OCI-LY7 (cell line): ENCODE measurements around the gene ARHGEF17. TPM values are rescaled to one million over a fixed set of nuclear protein-coding genes. Genes with fewer than 3 reads are reported as not detected.

ENCODE experiments used
- BruUV-seq: library from RNA; stranded (reverse); fragments of 400-500 nt; replicated peaks from 2 replicates; lab custom pipeline; 2021; lab: Mats Ljungman, UMichigan
- CTCF ChIA-PET: fragments of 300-600 bp; sonication (Branson Sonifier 250); formaldehyde crosslinking; loops from one replicate; lab custom pipeline; 2022; ENCODE audit warnings: antibody characterized with exemption; ENCODE audit not compliant: unreplicated experiment; lab: Charles Lee
- POLR2A ChIA-PET: fragments of 300-600 bp; sonication (Branson Sonifier 250); formaldehyde crosslinking; loops from one replicate; lab custom pipeline; 2022; ENCODE audit warnings: antibody characterized with exemption; lab: Charles Lee
- DNase-seq: peaks from one replicate; pipeline ENCODE4 v3.0.0-alpha.2; 2015; ENCODE audit warnings: low spot score
- H2AFZ ChIP-seq: fragments of 200-600 bp; sonication (generic), shearing (Covaris generic); 2 replicates; pipeline ENCODE4 v1.6.1; 2014; ENCODE audit warnings: mild to moderate bottlenecking, antibody characterized with exemption, low read length, moderate library complexity
- H3K27ac ChIP-seq: fragments of 200-600 bp; sonication (generic); 2 replicates; pipeline ENCODE4 v1.5.1; 2014; ENCODE audit warnings: mixed run types, low read depth, mild to moderate bottlenecking, moderate library complexity, low read length, inconsistent platforms; ENCODE audit not compliant: poor library complexity, severe bottlenecking
- H3K36me3 ChIP-seq: fragments of 200-600 bp; sonication (generic); 2 replicates; pipeline ENCODE4 v1.6.1; 2014; ENCODE audit warnings: mild to moderate bottlenecking, antibody characterized with exemption, low read length, moderate library complexity, mixed read lengths; ENCODE audit not compliant: insufficient read depth
- H3K4me1 ChIP-seq: fragments of 200-600 bp; sonication (generic); 2 replicates; pipeline ENCODE4 v1.5.1; 2014; ENCODE audit warnings: mild to moderate bottlenecking, low read length; ENCODE audit not compliant: insufficient read depth, poor library complexity, severe bottlenecking
- H3K4me2 ChIP-seq: fragments of 200-600 bp; sonication (generic); 2 replicates; pipeline ENCODE4 v1.6.1; 2014; ENCODE audit warnings: mild to moderate bottlenecking, low read length
- H3K4me3 ChIP-seq: fragments of 200-600 bp; sonication (generic); 2 replicates; pipeline ENCODE4 v1.5.1; 2014; ENCODE audit warnings: mild to moderate bottlenecking, low read depth, low read length; ENCODE audit not compliant: poor library complexity, severe bottlenecking
- H3K79me2 ChIP-seq: fragments of 200-600 bp; sonication (generic); 2 replicates; pipeline ENCODE4 v1.6.1; 2016; ENCODE audit warnings: low read depth, mild to moderate bottlenecking, low read length, moderate library complexity, mixed read lengths; ENCODE audit not compliant: insufficient read depth
- H3K9me2 ChIP-seq: fragments of 200-600 bp; sonication (generic); 2 replicates; pipeline ENCODE4 v1.6.1; 2016; ENCODE audit warnings: mild to moderate bottlenecking, low read length, mixed read lengths; ENCODE audit not compliant: insufficient read depth
- H3K9me3 ChIP-seq: fragments of 200-600 bp; sonication (generic); 2 replicates; pipeline ENCODE4 v1.6.1; 2014; ENCODE audit warnings: mild to moderate bottlenecking, mixed run types, low read length, mixed read lengths
- H4K20me1 ChIP-seq: fragments of 200-600 bp; sonication (generic); 2 replicates; pipeline ENCODE4 v1.6.1; 2014; ENCODE audit warnings: mild to moderate bottlenecking, antibody characterized with exemption, low read length, moderate library complexity, mixed read lengths; ENCODE audit not compliant: insufficient read depth
- CTCF ChIP-seq: fragments of 200-600 bp; sonication (generic); conservative IDR thresholded peaks from 2 replicates; pipeline ENCODE4 v1.5.1; 2014; ENCODE audit warnings: mild to moderate bottlenecking, antibody characterized with exemption, low read length, moderate library complexity, mixed read lengths
- EZH2phosphoT487 ChIP-seq: fragments of 200-600 bp; sonication (generic); IDR thresholded peaks from 2 replicates; pipeline ENCODE4 v1.6.1; 2018; ENCODE audit warnings: low read depth, borderline replicate concordance, mild to moderate bottlenecking, mixed run types, antibody characterized with exemption, low read length, moderate library complexity, mixed read lengths
- intact Hi-C: fragments of 100-400 bp; cut with micrococcal nuclease; formaldehyde crosslinking; loops from one replicate; pipeline ENCODE4 v1.10.0; 2022; ENCODE audit not compliant: unreplicated experiment
- total RNA-seq, 2 experiments: library from RNA; depleted of rRNA in 1 of 2; stranded (reverse); fragments of >200 nt in 1 of 2; shearing (Covaris generic) in 1 of 2; gene quantifications; 2 replicates each; pipeline ENCODE4 v1.2.3, GENCODE V29; 2014 to 2022

Gene ARHGEF17
- total RNA-seq, 2 experiments from 2014 or later, result 0.19 to 1.4 TPM

DNA sequence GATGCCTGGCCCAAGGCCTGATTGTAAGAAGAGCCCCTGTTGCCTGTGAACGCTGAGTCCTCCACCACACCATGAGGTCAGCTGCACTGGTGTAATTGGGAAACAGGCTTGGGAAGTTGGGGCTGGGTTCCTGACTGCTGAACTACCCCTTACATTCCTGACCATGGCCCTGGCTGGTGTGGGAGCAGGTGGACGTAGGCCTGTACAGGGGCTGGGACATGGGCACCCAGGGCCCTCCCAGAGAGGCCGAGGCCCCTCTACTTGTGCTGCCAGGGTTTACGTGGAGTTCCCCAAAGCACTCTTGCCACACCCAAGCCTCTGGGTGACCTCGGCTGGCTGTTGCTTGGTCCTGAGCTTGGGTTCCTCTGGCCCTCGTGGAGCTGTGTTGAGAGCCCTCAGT, 73.5 kb downstream of the ARHGEF17 start:
- Histone ChIP-seq H3K4me1 (peaks cover 92% of the 10 kb centered on the region), H3K27ac (peak overlapping the region; percentile 79)
- POLR2A ChIA-PET, result interaction anchor here (2.5 kb wide), 1 partner anchor 16 kb away, joined by 6 read pairs; no protein-coding TSS in a partner anchor

DNA sequence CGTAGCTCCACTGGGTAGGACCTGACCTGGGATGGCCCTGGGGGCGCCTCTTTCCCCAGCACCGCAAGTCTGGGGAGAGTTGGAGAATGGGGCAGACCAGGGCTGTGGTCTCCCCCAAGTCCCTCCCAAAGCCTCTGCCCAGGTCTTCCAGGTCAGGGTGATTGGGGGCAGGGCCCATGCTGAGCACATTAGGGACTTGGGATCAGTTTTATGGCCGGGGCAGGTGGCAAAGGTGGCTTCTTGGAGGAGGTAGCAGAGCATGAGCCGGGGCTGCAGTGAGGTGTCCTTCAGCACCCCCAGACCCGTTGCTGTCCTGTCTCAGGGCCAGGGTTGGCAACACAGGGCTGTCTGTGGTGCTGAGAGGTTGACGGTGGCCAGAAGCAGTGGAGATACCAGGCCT, 74.1 kb downstream of the ARHGEF17 start:
- CTCF ChIA-PET, result no interaction called here
- H2AFZ ChIP-seq, result no peak overlapping the region
- DNase-seq, result no peak
- H3K4me2 ChIP-seq, result peak overlapping the region; percentile 87
- no TSS peak for BruUV-seq
- peaks cover 84% of the 10 kb centered on the region for H3K79me2 ChIP-seq
- H3K9me2 ChIP-seq, result no peaks in the 10 kb centered on the region
- H3K4me1 ChIP-seq, result peaks cover 98% of the 10 kb centered on the region
- peak overlapping the region; percentile 79 for H3K27ac ChIP-seq
- H3K36me3 ChIP-seq, result peaks cover 13% of the 10 kb centered on the region; the same call in 1 of the 2 replicates
- H3K9me3 ChIP-seq, result no peaks in the 10 kb centered on the region
- H4K20me1 ChIP-seq, result peaks cover 20% of the 10 kb centered on the region
- no peak for TF ChIP-seq EZH2phosphoT487
- TF ChIP-seq CTCF, result no peak
- H3K4me3 ChIP-seq, result peak overlapping the region; percentile 52
- intact Hi-C loops, result no loop called here
- POLR2A ChIA-PET, result interaction anchor here (2.5 kb wide), 1 partner anchor 16 kb away, joined by 6 read pairs; no protein-coding TSS in a partner anchor

More for the DNA sequence above, 73.5 kb downstream of the ARHGEF17 start:
- Histone ChIP-seq H3K9me3 (no peaks in the 10 kb centered on the region), H3K4me2 (peak overlapping the region; percentile 87), H3K4me3 (no peak overlapping the region), H3K79me2 (peaks cover 84% of the 10 kb centered on the region), H3K36me3 (peaks cover 13% of the 10 kb centered on the region; the same call in 1 of the 2 replicates), H4K20me1 (peaks cover 20% of the 10 kb centered on the region), H2AFZ (no peak overlapping the region), H3K9me2 (no peaks in the 10 kb centered on the region)
- no TSS peak for BruUV-seq
- DNase-seq, result no peak
- intact Hi-C loops, result no loop called here
- CTCF ChIA-PET, result no interaction called here
- TF ChIP-seq CTCF, result no peak
- no peak for TF ChIP-seq EZH2phosphoT487

- H3K9me2 ChIP-seq, result no peaks in the 10 kb centered on the region
- H3K4me1 ChIP-seq, result peaks cover 100% of the 10 kb centered on the region
- H3K36me3 ChIP-seq, result peaks cover 15% of the 10 kb centered on the region; the same call in 1 of the 2 replicates
- CTCF ChIA-PET, result interaction anchor here (0.9 to 1.7 kb wide), 3 partner anchors 8 to 76 kb away, joined by 3 to 5 read pairs (median 4); no protein-coding TSS in a partner anchor
- BruUV-seq, result no TSS peak
- no peak overlapping the region for H2AFZ ChIP-seq
- peaks cover 84% of the 10 kb centered on the region for H3K79me2 ChIP-seq
- H4K20me1 ChIP-seq, result peaks cover 18% of the 10 kb centered on the region
- H3K27ac ChIP-seq, result peak overlapping the region; percentile 79
- intact Hi-C loops, result no loop called here
- TF ChIP-seq EZH2phosphoT487 (no peak), CTCF (no peak)
- peak; percentile 57 for DNase-seq
- H3K4me2 ChIP-seq, result peak overlapping the region; percentile 87
- H3K9me3 ChIP-seq, result no peaks in the 10 kb centered on the region
- peak overlapping the region; percentile 52 for H3K4me3 ChIP-seq
- POLR2A ChIA-PET, result interaction anchor here (2.5 kb wide), 1 partner anchor 17 kb away, joined by 6 read pairs; no protein-coding TSS in a partner anchor
These were observed 74.7 kb downstream of the ARHGEF17 start for GRCh38 chr11:73382747-73383146.
